WTC11 (cell line): ENCODE results near the gene CAMK1. TPM values are rescaled to one million over a fixed set of nuclear protein-coding genes. Genes with fewer than 3 reads are reported as not detected.

Experiments used
- ATAC-seq: fragments of 200-7000 bp; cut with Tn5 transposase; 2 replicates; pipeline ENCODE4 v1.10.0; 2021; ENCODE audit warnings: mild to moderate bottlenecking, moderate library complexity
- CTCF ChIA-PET: fragments of 300-600 bp; sonication (Branson Sonifier 250); formaldehyde crosslinking; loops from one replicate; lab custom pipeline; 2021; ENCODE audit warnings: antibody characterized with exemption; lab: Charles Lee
- POLR2A ChIA-PET: fragments of 350-600 bp; sonication (Branson Sonifier 250); formaldehyde crosslinking; loops from one replicate; lab custom pipeline; 2021; ENCODE audit warnings: antibody characterized with exemption; lab: Charles Lee
- DNase-seq: peaks from one replicate; pipeline ENCODE4 v3.0.0; 2021; ENCODE audit warnings: low spot score
- H3K27ac Mint-ChIP-seq: 2 replicates; pipeline ENCODE4 v1.8.0; 2021; ENCODE audit warnings: mixed read lengths
- H3K27me3 Mint-ChIP-seq: 2 replicates; pipeline ENCODE4 v1.8.0; 2021; ENCODE audit warnings: low read depth, mild to moderate bottlenecking, moderate library complexity, mixed read lengths
- H3K36me3 Mint-ChIP-seq: 2 replicates; pipeline ENCODE4 v1.8.0; 2021; ENCODE audit warnings: mixed read lengths
- H3K4me1 Mint-ChIP-seq: 2 replicates; pipeline ENCODE4 v1.8.0; 2022; ENCODE audit warnings: mixed read lengths
- H3K4me3 Mint-ChIP-seq: 2 replicates; pipeline ENCODE4 v1.8.0; 2021; ENCODE audit warnings: mild to moderate bottlenecking, moderate library complexity, mixed read lengths
- H3K9me3 Mint-ChIP-seq: 2 replicates; pipeline ENCODE4 v1.8.0; 2021; ENCODE audit warnings: mixed read lengths
- ATF3 ChIP-seq: sonication (generic); formaldehyde crosslinking; conservative IDR thresholded peaks from 2 replicates; pipeline ENCODE4 v1.8.1; 2022; ENCODE audit warnings: mild to moderate bottlenecking, missing genetic modification reagents
- FOXJ3 ChIP-seq: sonication (generic); formaldehyde crosslinking; IDR thresholded peaks from 2 replicates; pipeline ENCODE4 v1.9.0; 2021; ENCODE audit warnings: missing genetic modification reagents, mild to moderate bottlenecking, borderline replicate concordance
- HMGXB4 ChIP-seq: sonication (generic); formaldehyde crosslinking; IDR thresholded peaks from 2 replicates; pipeline ENCODE4 v1.8.1; 2023; ENCODE audit warnings: mild to moderate bottlenecking, moderate library complexity, missing genetic modification reagents
- IRF2 ChIP-seq: sonication (generic); formaldehyde crosslinking; IDR thresholded peaks from 2 replicates; pipeline ENCODE4 v1.8.0; 2022; ENCODE audit warnings: low read depth, missing genetic modification reagents, borderline replicate concordance
- JAZF1 ChIP-seq: fragments of 250-450 bp; sonication (Bioruptor Pico); IDR thresholded peaks from 2 replicates; pipeline ENCODE4 v1.9.0; 2021; ENCODE audit warnings: moderate library complexity, mild to moderate bottlenecking, inconsistent platforms
- JUN ChIP-seq: sonication (generic); formaldehyde crosslinking; IDR thresholded peaks from 2 replicates; pipeline ENCODE4 v1.8.0; 2023; ENCODE audit warnings: mild to moderate bottlenecking, missing genetic modification reagents
- NFYB ChIP-seq: sonication (generic); formaldehyde crosslinking; conservative IDR thresholded peaks from 2 replicates; pipeline ENCODE4 v1.8.0; 2022; ENCODE audit warnings: low read depth, missing genetic modification reagents
- NR1H2 ChIP-seq: sonication (generic); formaldehyde crosslinking; IDR thresholded peaks from 2 replicates; pipeline ENCODE4 v1.9.0; 2021; ENCODE audit warnings: mild to moderate bottlenecking, moderate library complexity, missing genetic modification reagents
- NR3C1 ChIP-seq: sonication (generic); formaldehyde crosslinking; conservative IDR thresholded peaks from 2 replicates; pipeline ENCODE4 v1.8.1; 2023; ENCODE audit warnings: low read depth, mild to moderate bottlenecking, missing genetic modification reagents
- PRDM15 ChIP-seq: sonication (generic); formaldehyde crosslinking; IDR thresholded peaks from 2 replicates; pipeline ENCODE4 v1.8.0; 2022; ENCODE audit warnings: missing genetic modification reagents
- RORB ChIP-seq: fragments of 250-450 bp; sonication (Bioruptor Pico); IDR thresholded peaks from 2 replicates; pipeline ENCODE4 v1.9.0; 2021; ENCODE audit warnings: mild to moderate bottlenecking
- TEAD4 ChIP-seq: sonication (generic); formaldehyde crosslinking; IDR thresholded peaks from 2 replicates; pipeline ENCODE4 v1.8.0; 2022; ENCODE audit warnings: mild to moderate bottlenecking, missing genetic modification reagents
- TP53 ChIP-seq: sonication (generic); formaldehyde crosslinking; IDR thresholded peaks from 2 replicates; pipeline ENCODE4 v1.8.1; 2023; ENCODE audit warnings: mild to moderate bottlenecking, missing genetic modification reagents
- ZMAT4 ChIP-seq: fragments of 250-450 bp; sonication (Bioruptor Pico); IDR thresholded peaks from 2 replicates; pipeline ENCODE4 v1.9.0; 2021; ENCODE audit warnings: mild to moderate bottlenecking
- ZNF232 ChIP-seq: sonication (generic); formaldehyde crosslinking; IDR thresholded peaks from 2 replicates; pipeline ENCODE4 v1.8.0; 2022; ENCODE audit warnings: mild to moderate bottlenecking, missing genetic modification reagents
- ZNF263 ChIP-seq: sonication (generic); formaldehyde crosslinking; IDR thresholded peaks from 2 replicates; pipeline ENCODE4 v1.8.1; 2022; ENCODE audit warnings: low read depth, mild to moderate bottlenecking, moderate library complexity, missing genetic modification reagents
- total RNA-seq: library from RNA; stranded (reverse); gene quantifications from 3 replicates; pipeline ENCODE4 v1.2.3, GENCODE V29; 2021
- TF ChIP-seq, protein P1 (sequence below): sonication (generic); formaldehyde crosslinking; conservative IDR thresholded peaks from 2 replicates; pipeline ENCODE4 v1.8.1; 2023; ENCODE audit warnings: mild to moderate bottlenecking, low read depth, missing genetic modification reagents, moderate library complexity
- TF ChIP-seq, protein P2 (sequence below): fragments of 250-450 bp; sonication (Bioruptor Pico); IDR thresholded peaks from 2 replicates; pipeline ENCODE4 v1.8.0; 2021; ENCODE audit warnings: mild to moderate bottlenecking
- TF ChIP-seq, protein P3 (sequence below): fragments of 200-600 bp; IDR thresholded peaks from 2 replicates; pipeline ENCODE4 v1.8.0; 2022; ENCODE audit warnings: antibody characterized with exemption
- TF ChIP-seq, protein P4 (sequence below): sonication (generic); formaldehyde crosslinking; IDR thresholded peaks from 2 replicates; pipeline ENCODE4 v1.8.1; 2023; ENCODE audit warnings: mild to moderate bottlenecking, missing genetic modification reagents, moderate library complexity
- TF ChIP-seq, protein P5 (sequence below): sonication (generic); formaldehyde crosslinking; IDR thresholded peaks from 2 replicates; pipeline ENCODE4 v1.8.1; 2022; ENCODE audit warnings: low read depth, missing genetic modification reagents, borderline replicate concordance

The CAMK1 gene
- total RNA-seq, 1 experiment from 2014 or later = 3.1 TPM

GRCh38 chr3:9745521-9745920 is 24.2 kb downstream of the CAMK1 start (continued):
- TF ChIP-seq, protein P1, sequence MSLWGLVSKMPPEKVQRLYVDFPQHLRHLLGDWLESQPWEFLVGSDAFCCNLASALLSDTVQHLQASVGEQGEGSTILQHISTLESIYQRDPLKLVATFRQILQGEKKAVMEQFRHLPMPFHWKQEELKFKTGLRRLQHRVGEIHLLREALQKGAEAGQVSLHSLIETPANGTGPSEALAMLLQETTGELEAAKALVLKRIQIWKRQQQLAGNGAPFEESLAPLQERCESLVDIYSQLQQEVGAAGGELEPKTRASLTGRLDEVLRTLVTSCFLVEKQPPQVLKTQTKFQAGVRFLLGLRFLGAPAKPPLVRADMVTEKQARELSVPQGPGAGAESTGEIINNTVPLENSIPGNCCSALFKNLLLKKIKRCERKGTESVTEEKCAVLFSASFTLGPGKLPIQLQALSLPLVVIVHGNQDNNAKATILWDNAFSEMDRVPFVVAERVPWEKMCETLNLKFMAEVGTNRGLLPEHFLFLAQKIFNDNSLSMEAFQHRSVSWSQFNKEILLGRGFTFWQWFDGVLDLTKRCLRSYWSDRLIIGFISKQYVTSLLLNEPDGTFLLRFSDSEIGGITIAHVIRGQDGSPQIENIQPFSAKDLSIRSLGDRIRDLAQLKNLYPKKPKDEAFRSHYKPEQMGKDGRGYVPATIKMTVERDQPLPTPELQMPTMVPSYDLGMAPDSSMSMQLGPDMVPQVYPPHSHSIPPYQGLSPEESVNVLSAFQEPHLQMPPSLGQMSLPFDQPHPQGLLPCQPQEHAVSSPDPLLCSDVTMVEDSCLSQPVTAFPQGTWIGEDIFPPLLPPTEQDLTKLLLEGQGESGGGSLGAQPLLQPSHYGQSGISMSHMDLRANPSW (CRISPR knock-in tag) = no peak
- no peak for TF ChIP-seq FOXJ3 (CRISPR knock-in tag)
- TF ChIP-seq ATF3 (CRISPR knock-in tag) = no peak
- TF ChIP-seq JUN (CRISPR knock-in tag) = no peak
- TF ChIP-seq NR3C1 (CRISPR knock-in tag) = no peak
- TF ChIP-seq, protein P2, sequence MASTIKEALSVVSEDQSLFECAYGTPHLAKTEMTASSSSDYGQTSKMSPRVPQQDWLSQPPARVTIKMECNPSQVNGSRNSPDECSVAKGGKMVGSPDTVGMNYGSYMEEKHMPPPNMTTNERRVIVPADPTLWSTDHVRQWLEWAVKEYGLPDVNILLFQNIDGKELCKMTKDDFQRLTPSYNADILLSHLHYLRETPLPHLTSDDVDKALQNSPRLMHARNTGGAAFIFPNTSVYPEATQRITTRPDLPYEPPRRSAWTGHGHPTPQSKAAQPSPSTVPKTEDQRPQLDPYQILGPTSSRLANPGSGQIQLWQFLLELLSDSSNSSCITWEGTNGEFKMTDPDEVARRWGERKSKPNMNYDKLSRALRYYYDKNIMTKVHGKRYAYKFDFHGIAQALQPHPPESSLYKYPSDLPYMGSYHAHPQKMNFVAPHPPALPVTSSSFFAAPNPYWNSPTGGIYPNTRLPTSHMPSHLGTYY (CRISPR knock-in tag) = no peak

DNA sequence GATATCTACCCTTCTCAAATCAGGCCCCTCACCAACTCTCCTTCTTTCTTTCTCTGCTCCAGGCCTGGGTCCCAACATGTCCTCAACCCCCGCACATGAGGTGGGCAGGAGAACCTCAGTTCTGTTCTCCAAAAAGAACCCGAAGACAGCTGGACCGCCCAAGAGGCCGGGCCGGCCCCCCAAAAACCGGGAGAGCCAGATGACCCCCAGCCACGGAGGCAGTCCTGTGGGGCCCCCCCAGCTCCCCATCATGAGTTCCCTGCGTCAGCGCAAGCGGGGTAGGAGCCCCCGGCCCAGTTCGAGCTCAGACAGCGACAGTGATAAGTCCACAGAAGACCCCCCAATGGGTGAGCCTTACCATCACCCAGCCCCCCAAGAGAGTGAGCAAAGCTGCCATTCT is 25.6 kb downstream of the CAMK1 start:
- H3K4me1 Mint-ChIP-seq = peaks cover 3% of the 10 kb centered on the region
- H3K27me3 Mint-ChIP-seq = no peaks in the 10 kb centered on the region
- no peak overlapping the region for H3K27ac Mint-ChIP-seq
- no peak for ATAC-seq
- H3K36me3 Mint-ChIP-seq = peaks cover 75% of the 10 kb centered on the region
- no peaks in the 10 kb centered on the region for H3K9me3 Mint-ChIP-seq
- CTCF ChIA-PET = interaction anchor here (1.0 kb wide), 1 partner anchor 17 kb away, joined by 3 read pairs; no protein-coding TSS in a partner anchor
- DNase-seq = no peak
- H3K4me3 Mint-ChIP-seq = no peak overlapping the region
- TF ChIP-seq, protein P3, sequence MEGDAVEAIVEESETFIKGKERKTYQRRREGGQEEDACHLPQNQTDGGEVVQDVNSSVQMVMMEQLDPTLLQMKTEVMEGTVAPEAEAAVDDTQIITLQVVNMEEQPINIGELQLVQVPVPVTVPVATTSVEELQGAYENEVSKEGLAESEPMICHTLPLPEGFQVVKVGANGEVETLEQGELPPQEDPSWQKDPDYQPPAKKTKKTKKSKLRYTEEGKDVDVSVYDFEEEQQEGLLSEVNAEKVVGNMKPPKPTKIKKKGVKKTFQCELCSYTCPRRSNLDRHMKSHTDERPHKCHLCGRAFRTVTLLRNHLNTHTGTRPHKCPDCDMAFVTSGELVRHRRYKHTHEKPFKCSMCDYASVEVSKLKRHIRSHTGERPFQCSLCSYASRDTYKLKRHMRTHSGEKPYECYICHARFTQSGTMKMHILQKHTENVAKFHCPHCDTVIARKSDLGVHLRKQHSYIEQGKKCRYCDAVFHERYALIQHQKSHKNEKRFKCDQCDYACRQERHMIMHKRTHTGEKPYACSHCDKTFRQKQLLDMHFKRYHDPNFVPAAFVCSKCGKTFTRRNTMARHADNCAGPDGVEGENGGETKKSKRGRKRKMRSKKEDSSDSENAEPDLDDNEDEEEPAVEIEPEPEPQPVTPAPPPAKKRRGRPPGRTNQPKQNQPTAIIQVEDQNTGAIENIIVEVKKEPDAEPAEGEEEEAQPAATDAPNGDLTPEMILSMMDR = no peak
- no peak for TF ChIP-seq ATF3 (CRISPR knock-in tag)
- TF ChIP-seq IRF2 = no peak
- no peak for TF ChIP-seq JAZF1 (CRISPR knock-in tag)
- TF ChIP-seq ZNF232 (CRISPR knock-in tag) = no peak
- no peak for TF ChIP-seq ZNF263 (CRISPR knock-in tag)
- TF ChIP-seq TP53 (CRISPR knock-in tag) = no peak
- TF ChIP-seq, protein P4, sequence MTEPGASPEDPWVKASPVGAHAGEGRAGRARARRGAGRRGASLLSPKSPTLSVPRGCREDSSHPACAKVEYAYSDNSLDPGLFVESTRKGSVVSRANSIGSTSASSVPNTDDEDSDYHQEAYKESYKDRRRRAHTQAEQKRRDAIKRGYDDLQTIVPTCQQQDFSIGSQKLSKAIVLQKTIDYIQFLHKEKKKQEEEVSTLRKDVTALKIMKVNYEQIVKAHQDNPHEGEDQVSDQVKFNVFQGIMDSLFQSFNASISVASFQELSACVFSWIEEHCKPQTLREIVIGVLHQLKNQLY = no peak
- TF ChIP-seq, protein P5, sequence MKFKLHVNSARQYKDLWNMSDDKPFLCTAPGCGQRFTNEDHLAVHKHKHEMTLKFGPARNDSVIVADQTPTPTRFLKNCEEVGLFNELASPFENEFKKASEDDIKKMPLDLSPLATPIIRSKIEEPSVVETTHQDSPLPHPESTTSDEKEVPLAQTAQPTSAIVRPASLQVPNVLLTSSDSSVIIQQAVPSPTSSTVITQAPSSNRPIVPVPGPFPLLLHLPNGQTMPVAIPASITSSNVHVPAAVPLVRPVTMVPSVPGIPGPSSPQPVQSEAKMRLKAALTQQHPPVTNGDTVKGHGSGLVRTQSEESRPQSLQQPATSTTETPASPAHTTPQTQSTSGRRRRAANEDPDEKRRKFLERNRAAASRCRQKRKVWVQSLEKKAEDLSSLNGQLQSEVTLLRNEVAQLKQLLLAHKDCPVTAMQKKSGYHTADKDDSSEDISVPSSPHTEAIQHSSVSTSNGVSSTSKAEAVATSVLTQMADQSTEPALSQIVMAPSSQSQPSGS (CRISPR knock-in tag) = no peak
- no peak for TF ChIP-seq RORB (CRISPR knock-in tag)
- TF ChIP-seq TEAD4 (CRISPR knock-in tag) = no peak
- TF ChIP-seq HMGXB4 (CRISPR knock-in tag) = no peak
- no peak for TF ChIP-seq ZMAT4
- no peak for TF ChIP-seq NFYB
- no peak for TF ChIP-seq PRDM15
- TF ChIP-seq NR1H2 = no peak
- TF ChIP-seq, all 79 proteins: peak for 0
- POLR2A ChIA-PET = no interaction called here
